Stomach (tissue), 4 donors: ENCODE measurements around the gene LRCH1.

Experiments used
- EP300 ChIP-seq: sonication (generic); formaldehyde crosslinking; IDR thresholded peaks from one replicate; pipeline ENCODE4 v1.6.1; 2017; ENCODE audit warnings: antibody characterized with exemption
- POLR2A ChIP-seq, 4 donors: fragments of 450-650 bp; IDR thresholded peaks; one replicate each; pipeline ENCODE4 v1.6.1; 2016; ENCODE audit warnings: antibody characterized with exemption in 4 of 4, control low read depth in 2 of 4, mild to moderate bottlenecking in 1 of 4, moderate library complexity in 1 of 4
- POLR2AphosphoS5 ChIP-seq, 3 donors: sonication (generic); formaldehyde crosslinking; IDR thresholded peaks; one replicate each; pipeline ENCODE4 v1.6.1; 2016; ENCODE audit warnings: antibody characterized with exemption in 3 of 3

- TF ChIP-seq EP300 (no peak), POLR2A (IDR thresholded peaks at IDR 0.05) (no peak), POLR2AphosphoS5 (IDR thresholded peaks at IDR 0.05) (no peak)
These were observed 36.2 kb upstream of the LRCH1 start for GRCh38 chr13:46516599-46517338.
